ENCODE data around the gene PIK3CG.

DNA sequence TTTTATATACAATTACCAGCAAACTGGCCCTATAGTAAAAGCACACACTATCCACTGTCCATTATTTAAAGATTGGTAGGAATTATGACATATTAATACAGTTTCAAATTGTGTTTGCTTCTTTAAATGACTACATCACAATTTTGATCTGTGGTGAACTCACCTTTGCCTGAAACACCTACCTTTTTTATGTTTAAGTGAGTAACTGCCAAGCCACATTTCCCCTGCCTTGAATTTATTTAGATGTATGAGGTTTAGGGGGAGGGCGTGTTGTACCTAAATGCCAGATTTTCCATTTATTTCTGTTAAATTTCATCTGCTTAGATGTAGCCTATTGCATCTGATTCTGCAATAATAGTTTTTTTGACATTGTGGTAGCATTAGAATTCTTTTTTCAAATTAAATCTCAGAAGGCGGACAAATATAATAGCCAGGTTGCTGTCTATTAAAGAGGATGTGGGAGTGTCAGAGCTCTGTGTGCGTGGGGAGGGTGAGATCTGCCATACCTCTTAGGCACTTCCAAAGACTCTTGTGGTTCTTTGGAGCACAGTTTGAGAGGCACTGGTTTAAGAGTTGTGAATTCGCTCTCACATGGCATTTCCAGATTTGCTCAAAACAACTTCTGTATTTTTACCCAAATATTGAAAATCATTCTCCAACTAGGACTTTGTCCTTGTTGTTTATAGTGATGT is 13.8 kb downstream of the PIK3CG start:
- TF ChIP-seq, protein P1, sequence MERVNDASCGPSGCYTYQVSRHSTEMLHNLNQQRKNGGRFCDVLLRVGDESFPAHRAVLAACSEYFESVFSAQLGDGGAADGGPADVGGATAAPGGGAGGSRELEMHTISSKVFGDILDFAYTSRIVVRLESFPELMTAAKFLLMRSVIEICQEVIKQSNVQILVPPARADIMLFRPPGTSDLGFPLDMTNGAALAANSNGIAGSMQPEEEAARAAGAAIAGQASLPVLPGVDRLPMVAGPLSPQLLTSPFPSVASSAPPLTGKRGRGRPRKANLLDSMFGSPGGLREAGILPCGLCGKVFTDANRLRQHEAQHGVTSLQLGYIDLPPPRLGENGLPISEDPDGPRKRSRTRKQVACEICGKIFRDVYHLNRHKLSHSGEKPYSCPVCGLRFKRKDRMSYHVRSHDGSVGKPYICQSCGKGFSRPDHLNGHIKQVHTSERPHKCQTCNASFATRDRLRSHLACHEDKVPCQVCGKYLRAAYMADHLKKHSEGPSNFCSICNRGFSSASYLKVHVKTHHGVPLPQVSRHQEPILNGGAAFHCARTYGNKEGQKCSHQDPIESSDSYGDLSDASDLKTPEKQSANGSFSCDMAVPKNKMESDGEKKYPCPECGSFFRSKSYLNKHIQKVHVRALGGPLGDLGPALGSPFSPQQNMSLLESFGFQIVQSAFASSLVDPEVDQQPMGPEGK (CRISPR knock-in tag; IDR thresholded peaks at IDR 0.05; ENCODE audit: borderline replicate concordance): no peak
- TF ChIP-seq TOX (CRISPR knock-in tag; IDR thresholded peaks at IDR 0.05; ENCODE audit: borderline replicate concordance) (no peak), ZNF8 (CRISPR knock-in tag; IDR thresholded peaks at IDR 0.05) (no peak), ZFP3 (CRISPR knock-in tag; IDR thresholded peaks at IDR 0.05) (no peak), ARNTL (CRISPR knock-in tag; IDR thresholded peaks at IDR 0.05; ENCODE audit: borderline replicate concordance, low read depth) (no peak), ZC3H10 (CRISPR knock-in tag; IDR thresholded peaks at IDR 0.05) (no peak), CSDC2 (CRISPR knock-in tag; IDR thresholded peaks at IDR 0.05) (no peak)
